GM10266 (cell line): ENCODE data around the gene CDH4.

Source experiments
- DNase-seq: peaks from one replicate; pipeline ENCODE4 v3.0.0; 2012; ENCODE audit errors: extremely low spot score
- TF ChIP-seq, protein P1 (sequence below): IDR thresholded peaks from 2 replicates; pipeline ENCODE4 v1.5.1; 2012; ENCODE audit warnings: mild to moderate bottlenecking, low read depth; ENCODE audit not compliant: control insufficient read depth, insufficient read depth; ENCODE audit errors: missing control alignments

Gene CDH4

DNA sequence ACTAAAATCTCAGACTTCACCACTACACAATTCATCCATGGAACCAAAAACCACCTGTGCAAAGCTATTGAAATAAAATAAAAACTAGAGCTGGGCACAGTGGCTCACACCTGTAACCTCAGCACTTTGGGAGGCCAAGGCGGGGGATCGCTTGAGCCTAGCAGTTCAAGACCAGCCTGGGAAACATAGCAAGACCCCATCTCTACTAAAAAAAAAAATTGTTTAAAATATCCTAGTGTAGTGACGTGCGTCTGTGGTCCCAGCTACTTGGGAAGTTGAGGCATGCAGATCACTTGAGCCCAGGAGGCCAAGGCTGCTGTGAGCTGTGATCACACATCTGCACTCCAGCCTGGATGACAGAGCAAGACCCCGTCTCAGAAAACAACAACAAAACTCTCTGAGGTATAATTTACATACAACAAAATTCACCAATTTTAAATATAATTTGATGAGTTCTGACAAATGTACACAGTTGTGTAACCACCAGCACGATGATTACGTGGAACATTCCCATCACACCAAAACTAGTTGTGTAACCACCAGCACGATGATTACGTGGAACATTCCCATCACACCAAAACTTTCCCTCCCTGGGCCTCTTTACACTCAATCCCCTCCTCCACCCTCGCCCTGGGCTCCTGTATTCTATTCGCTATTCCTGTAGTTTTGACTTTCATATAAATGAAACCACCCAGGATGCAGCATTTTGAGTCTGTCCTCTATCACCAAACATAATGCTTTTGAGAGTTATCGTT is 706.1 kb downstream of the CDH4 start:
- no peak for DNase-seq
- TF ChIP-seq, protein P1, sequence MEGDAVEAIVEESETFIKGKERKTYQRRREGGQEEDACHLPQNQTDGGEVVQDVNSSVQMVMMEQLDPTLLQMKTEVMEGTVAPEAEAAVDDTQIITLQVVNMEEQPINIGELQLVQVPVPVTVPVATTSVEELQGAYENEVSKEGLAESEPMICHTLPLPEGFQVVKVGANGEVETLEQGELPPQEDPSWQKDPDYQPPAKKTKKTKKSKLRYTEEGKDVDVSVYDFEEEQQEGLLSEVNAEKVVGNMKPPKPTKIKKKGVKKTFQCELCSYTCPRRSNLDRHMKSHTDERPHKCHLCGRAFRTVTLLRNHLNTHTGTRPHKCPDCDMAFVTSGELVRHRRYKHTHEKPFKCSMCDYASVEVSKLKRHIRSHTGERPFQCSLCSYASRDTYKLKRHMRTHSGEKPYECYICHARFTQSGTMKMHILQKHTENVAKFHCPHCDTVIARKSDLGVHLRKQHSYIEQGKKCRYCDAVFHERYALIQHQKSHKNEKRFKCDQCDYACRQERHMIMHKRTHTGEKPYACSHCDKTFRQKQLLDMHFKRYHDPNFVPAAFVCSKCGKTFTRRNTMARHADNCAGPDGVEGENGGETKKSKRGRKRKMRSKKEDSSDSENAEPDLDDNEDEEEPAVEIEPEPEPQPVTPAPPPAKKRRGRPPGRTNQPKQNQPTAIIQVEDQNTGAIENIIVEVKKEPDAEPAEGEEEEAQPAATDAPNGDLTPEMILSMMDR, result no peak

DNA sequence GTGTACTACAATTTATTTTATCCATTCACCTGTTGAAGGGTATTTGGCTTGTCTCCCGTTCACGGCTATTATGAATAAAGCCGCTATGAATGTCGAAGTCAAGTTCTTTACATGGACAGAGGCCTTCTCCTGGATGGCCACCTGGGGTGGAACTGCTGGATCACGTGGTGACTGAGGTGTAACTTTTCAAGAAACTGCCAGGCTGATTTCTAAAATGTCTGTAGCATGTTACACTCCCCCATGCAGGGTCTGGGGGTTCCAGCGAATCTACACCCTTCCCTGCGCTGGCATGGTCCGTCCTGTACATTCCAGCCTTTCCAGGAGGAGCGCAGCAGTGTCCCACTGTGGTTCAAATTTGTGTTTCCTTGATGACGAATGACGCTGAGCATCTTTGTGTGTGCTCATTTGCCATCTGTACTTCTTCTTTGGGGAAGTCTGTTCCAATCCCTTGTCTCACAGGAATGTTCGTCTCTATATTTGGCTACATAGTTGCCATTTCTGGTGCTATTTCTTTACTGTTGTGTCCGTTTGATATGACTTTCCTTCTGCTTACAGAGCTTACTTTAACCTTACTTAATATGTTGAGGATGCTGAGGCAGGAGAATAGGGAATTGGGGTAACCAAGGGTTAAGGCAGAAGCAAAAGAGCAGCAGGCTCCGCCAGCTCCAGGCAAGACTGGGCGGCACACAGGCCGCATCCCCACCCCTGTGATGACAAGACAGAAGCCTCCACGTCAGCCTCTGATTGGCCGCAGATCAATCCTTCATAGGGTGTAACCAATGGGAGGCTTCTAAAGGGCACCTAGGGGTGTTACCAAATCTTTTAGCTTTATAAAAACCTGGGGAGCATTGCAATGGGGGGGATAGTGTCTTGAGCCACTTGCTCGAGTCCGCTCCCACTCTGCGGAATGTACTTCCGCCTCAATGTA is 707.0 kb downstream of the CDH4 start:
- TF ChIP-seq, protein P1, result no peak
- no peak for DNase-seq

DNA sequence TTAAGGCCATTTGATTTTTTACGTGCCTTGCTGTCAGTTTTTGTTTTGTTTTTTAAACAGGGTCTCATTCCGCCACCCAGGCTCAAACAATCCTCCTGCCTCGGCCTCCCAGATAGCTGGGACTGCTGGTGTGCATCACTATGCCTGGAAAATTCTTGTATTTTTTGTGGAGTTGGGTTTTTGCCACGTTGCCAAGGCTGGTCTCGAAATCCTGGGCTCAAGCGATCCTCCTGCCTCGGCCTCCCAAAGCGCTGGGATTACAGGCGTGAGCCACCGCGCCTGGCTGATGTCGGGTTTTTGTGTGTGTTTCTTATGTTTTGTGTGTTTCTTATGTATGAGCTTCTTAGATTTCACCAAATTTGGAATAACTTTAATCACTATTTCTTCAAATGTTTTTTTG is 708.8 kb downstream of the CDH4 start:
- TF ChIP-seq, protein P1, result no peak

DNA sequence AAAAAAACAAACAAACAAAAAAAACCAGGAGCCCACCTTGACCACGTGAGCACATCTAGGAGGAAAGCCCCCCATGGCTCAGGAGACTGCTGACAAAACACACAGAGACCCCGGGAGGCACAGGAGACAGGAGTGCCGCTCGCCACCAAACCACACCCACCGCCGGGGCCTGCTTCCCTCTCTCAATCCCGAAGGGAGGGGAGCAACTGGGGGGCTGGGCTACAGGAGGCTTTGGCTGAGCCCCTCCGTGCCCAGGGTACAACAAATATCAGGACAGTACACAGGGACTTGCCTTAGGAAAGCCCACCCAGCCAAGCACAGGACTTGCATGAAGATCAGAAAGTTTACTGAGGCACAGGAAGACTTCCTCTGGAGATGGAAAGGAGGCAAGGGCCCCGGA is 711.1 kb downstream of the CDH4 start:
- no peak for DNase-seq
- TF ChIP-seq, protein P1, result no peak

More for the DNA sequence above, 708.8 kb downstream of the CDH4 start:
- no peak for DNase-seq

DNA sequence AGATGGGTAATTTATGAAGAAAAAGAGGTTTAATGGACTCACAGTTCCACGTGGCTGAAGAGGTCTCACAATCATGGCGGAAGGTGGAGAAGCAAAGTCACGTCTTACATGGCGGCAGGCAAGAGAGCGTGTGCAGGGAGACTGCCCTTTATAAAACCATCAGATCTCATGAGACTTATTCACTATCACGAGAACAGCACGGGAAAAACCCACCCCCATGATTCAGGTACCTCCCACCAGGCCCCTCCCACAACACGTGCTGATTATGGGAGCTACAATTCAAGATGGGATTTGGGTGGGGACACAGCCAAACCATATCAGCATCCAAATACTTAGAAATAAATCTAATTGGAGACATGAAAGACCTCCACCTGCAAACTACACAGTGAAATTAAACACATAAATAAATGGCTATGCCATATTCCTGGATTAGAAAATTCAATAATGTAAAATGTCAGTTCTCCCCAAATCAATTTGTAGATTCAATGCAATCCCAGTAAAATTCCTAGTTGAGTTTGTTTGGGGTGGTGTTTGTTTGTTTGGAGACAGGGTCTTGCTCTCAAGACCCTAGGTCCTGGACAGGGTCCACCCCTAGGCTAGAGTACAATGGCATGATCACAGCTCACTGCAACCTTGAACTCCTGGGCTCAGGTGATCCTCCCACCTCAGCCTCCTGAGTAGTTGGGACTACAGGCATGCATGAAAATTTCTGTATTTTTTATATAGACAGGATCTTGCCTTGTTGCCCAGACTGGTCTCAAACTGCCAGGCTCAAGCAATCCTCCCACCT is 712.0 kb downstream of the CDH4 start:
- DNase-seq, result no peak

More for the DNA sequence above, 712.0 kb downstream of the CDH4 start:
- TF ChIP-seq, protein P1, result no peak
